Keratinocyte (primary cell): ENCODE results near the gene MCM3AP. TPM values are rescaled to one million over a fixed set of nuclear protein-coding genes. Genes with fewer than 3 reads are reported as not detected.

ENCODE experiments used
- DNase-seq: peaks from one replicate; pipeline ENCODE4 v3.0.0-alpha.2; 2011; ENCODE audit warnings: low read depth, missing footprints, low spot score
- FAIRE-seq: peaks from 2 replicates; lab custom pipeline; 2011; peaks lifted over from hg19 to GRCh38; lab: Jason Lieb, UNC
- H2AFZ ChIP-seq: 2 replicates; pipeline ENCODE4 v1.6.0; 2012; ENCODE audit warnings: low read length, control low read depth, inconsistent platforms; ENCODE audit not compliant: control insufficient read depth
- H3K27ac ChIP-seq: 2 replicates; pipeline ENCODE4 v1.5.1; 2011; ENCODE audit warnings: low read length; ENCODE audit not compliant: control insufficient read depth, insufficient read depth
- H3K27me3 ChIP-seq: 3 replicates; pipeline ENCODE4 v1.6.0; 2011; ENCODE audit warnings: low read length; ENCODE audit not compliant: control insufficient read depth, insufficient read depth; ENCODE audit errors: extremely low read depth
- H3K36me3 ChIP-seq, 2 experiments: 2 replicates in 1 of 2; 3 replicates in 1 of 2; pipeline ENCODE4 v1.5.1; 2011; ENCODE audit warnings: low read length in 2 of 2, mild to moderate bottlenecking in 1 of 2; ENCODE audit not compliant: control insufficient read depth in 2 of 2, insufficient read depth in 2 of 2; ENCODE audit errors: extremely low read depth in 1 of 2
- H3K4me1 ChIP-seq: 3 replicates; pipeline ENCODE4 v1.5.1; 2011; ENCODE audit warnings: low read length; ENCODE audit not compliant: control insufficient read depth, insufficient read depth; ENCODE audit errors: extremely low read depth
- H3K4me2 ChIP-seq: 3 replicates; pipeline ENCODE4 v1.6.0; 2011; ENCODE audit warnings: low read depth, low read length; ENCODE audit not compliant: control insufficient read depth, insufficient read depth; ENCODE audit errors: extremely low read depth
- H3K4me3 ChIP-seq, 3 experiments: fragments of 200-600 bp in 1 of 3; sonication (generic) in 1 of 3; 2 replicates in 2 of 3; 3 replicates in 1 of 3; pipeline ENCODE4 v1.5.1; 2011 to 2016; ENCODE audit warnings: low read length in 3 of 3, mild to moderate bottlenecking in 3 of 3, control low read depth in 2 of 3, inconsistent platforms in 1 of 3, low read depth in 1 of 3, mixed read lengths in 1 of 3, mixed run types in 1 of 3, moderate library complexity in 1 of 3; ENCODE audit not compliant: control insufficient read depth in 2 of 3, insufficient read depth in 2 of 3; ENCODE audit errors: extremely low read depth in 1 of 3
- H3K79me2 ChIP-seq: 2 replicates; pipeline ENCODE4 v1.6.0; 2012; ENCODE audit warnings: low read length; ENCODE audit not compliant: control insufficient read depth, insufficient read depth
- H3K9ac ChIP-seq: 3 replicates; pipeline ENCODE4 v1.6.0; 2011; ENCODE audit warnings: low read length; ENCODE audit not compliant: control insufficient read depth, insufficient read depth; ENCODE audit errors: extremely low read depth
- H3K9me1 ChIP-seq: 3 replicates; pipeline ENCODE4 v1.6.0; 2011; ENCODE audit warnings: low read length; ENCODE audit not compliant: control insufficient read depth, insufficient read depth; ENCODE audit errors: extremely low read depth
- H3K9me3 ChIP-seq: 2 replicates; pipeline ENCODE4 v1.5.1; 2012; ENCODE audit warnings: low read depth, low read length; ENCODE audit not compliant: control insufficient read depth
- H4K20me1 ChIP-seq: 3 replicates; pipeline ENCODE4 v1.6.0; 2011; ENCODE audit warnings: low read length; ENCODE audit not compliant: control insufficient read depth, insufficient read depth; ENCODE audit errors: extremely low read depth
- EZH2 ChIP-seq: IDR thresholded peaks from one replicate; pipeline ENCODE4 v1.6.1; 2012; ENCODE audit warnings: inconsistent platforms, mild to moderate bottlenecking, low read length, moderate library complexity
- dilution Hi-C: fragments of 300-500 bp; cut with MboI; formaldehyde crosslinking; loops from one replicate; pipeline ENCODE4 v1.7.0; 2020; ENCODE audit warnings: low sequenced_read_pairs; ENCODE audit not compliant: extremely low pct_ligation_motif_present
- polyA plus RNA-seq, 5 experiments: library from polyadenylated mRNA; depleted of rRNA in 3 of 5; stranded (reverse) in 3 of 5; stranded (forward) in 1 of 5; unstranded in 1 of 5; fragments of >200 nt; gene quantifications; 1 replicate in 1 of 5; 2 replicates in 3 of 5; 3 replicates in 1 of 5; pipeline versions ENCODE4 v1.2.1 to v1.2.3, GENCODE V29; 2011 to 2012; ENCODE audit warnings: missing spikeins in 2 of 5, low read depth in 1 of 5, low replicate concordance in 1 of 5
- TF ChIP-seq, protein P1 (sequence below), 3 experiments: IDR thresholded peaks in 1 of 3; conservative IDR thresholded peaks in 1 of 3; optimal IDR thresholded peaks in 1 of 3; 2 replicates in 2 of 3; 3 replicates in 1 of 3; pipeline versions ENCODE3 to v1.5.1; 2011; ENCODE audit warnings: low read length in 3 of 3, mild to moderate bottlenecking in 3 of 3, moderate library complexity in 2 of 3, control low read depth in 1 of 3, inconsistent platforms in 1 of 3; ENCODE audit not compliant: insufficient read depth in 2 of 3; ENCODE audit errors: extremely low read depth in 1 of 3

The MCM3AP gene
- polyA plus RNA-seq, 1 donor (not counting 4 experiments of a cell fraction or from before 2014, with no cell fraction given) = 34.3 TPM

DNA sequence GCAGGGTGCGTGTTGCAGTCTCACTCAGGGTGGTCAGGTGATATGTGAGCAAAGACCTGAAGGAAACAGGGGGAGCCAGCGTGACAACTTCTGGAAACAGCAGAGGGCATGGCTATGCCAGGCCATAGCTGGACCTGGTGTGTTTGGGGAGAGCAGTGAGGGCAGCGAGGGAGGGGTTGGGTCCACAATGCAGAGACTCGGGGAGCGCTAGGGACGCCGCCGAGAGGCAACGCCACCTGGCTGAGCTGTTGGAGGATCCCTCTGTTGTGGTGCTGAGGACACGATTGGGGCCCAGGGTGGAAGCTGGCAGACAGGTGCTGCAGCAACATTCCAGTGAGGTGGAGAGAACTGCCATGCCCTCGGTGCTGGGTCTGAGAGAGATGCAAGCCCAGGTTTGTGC, 30.2 kb downstream of the MCM3AP start:
- no peak overlapping the region for H3K9ac ChIP-seq
- no peak overlapping the region for H3K4me2 ChIP-seq
- no peak overlapping the region for H2AFZ ChIP-seq
- TF ChIP-seq, protein P1, sequence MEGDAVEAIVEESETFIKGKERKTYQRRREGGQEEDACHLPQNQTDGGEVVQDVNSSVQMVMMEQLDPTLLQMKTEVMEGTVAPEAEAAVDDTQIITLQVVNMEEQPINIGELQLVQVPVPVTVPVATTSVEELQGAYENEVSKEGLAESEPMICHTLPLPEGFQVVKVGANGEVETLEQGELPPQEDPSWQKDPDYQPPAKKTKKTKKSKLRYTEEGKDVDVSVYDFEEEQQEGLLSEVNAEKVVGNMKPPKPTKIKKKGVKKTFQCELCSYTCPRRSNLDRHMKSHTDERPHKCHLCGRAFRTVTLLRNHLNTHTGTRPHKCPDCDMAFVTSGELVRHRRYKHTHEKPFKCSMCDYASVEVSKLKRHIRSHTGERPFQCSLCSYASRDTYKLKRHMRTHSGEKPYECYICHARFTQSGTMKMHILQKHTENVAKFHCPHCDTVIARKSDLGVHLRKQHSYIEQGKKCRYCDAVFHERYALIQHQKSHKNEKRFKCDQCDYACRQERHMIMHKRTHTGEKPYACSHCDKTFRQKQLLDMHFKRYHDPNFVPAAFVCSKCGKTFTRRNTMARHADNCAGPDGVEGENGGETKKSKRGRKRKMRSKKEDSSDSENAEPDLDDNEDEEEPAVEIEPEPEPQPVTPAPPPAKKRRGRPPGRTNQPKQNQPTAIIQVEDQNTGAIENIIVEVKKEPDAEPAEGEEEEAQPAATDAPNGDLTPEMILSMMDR (optimal IDR thresholded peaks at IDR 0.05 in 1 of 3, IDR thresholded peaks at IDR 0.05 in 1 of 3, conservative IDR thresholded peaks at IDR 0.05 in 1 of 3; ENCODE audit: extremely low read depth in 1 of 3, insufficient read depth in 2 of 3, low read length in 3 of 3) = no peak
- no peak for TF ChIP-seq EZH2
- dilution Hi-C loops = no loop called here
- no peaks in the 10 kb centered on the region for H3K27me3 ChIP-seq
- no peak overlapping the region for H3K4me3 ChIP-seq
- FAIRE-seq (no peak), DNase-seq (no peak)
- peaks cover 44 to 47% of the 10 kb centered on the region in 2 experiments for H3K36me3 ChIP-seq
- H3K4me1 ChIP-seq = no peaks in the 10 kb centered on the region
- no peaks in the 10 kb centered on the region for H4K20me1 ChIP-seq
- no peaks in the 10 kb centered on the region for H3K9me1 ChIP-seq
- H3K79me2 ChIP-seq = no peaks in the 10 kb centered on the region
- no peak overlapping the region for H3K27ac ChIP-seq
- H3K9me3 ChIP-seq = no peaks in the 10 kb centered on the region

DNA sequence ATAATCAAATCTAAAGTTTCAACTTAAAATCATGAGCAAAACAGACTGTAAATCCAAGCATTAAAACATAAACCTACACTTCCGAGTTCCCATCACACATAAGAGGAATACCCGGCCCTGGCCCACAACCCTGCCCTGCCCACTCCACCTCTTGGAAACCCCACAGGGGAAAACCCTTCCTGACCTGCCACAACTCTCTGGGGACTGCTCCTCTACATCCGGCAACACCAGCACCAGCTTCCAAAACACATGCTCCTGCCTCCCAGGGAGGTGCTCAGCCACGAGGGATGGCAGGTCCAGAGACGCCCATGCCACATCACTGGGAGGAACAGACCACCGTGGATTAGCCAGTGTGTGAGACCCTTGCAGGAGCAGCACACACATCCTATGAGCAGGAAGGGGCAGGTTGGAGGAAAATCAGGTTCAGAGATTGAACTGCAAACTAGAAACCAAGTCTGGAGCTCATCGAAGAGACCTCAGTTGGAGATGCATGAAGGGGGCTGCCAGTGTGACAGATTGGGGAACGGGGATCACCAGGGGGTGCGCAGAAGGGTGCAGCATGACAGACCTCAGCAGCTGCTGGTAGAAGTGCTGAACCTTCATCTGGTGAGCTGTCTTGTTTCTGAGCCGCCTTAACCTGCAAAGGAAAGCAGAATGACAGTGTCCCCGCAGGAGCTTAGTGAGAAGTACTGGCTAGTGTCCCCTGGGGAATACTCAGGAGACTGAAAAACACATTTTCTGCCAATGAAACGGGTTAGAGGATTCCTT, 31.0 kb downstream of the MCM3AP start:
- peaks cover 44 to 55% of the 10 kb centered on the region in 2 experiments for H3K36me3 ChIP-seq
- no peak overlapping the region for H3K27ac ChIP-seq
- no peaks in the 10 kb centered on the region for H3K4me1 ChIP-seq
- no peak for TF ChIP-seq EZH2
- TF ChIP-seq, protein P1 (optimal IDR thresholded peaks at IDR 0.05 in 1 of 3, IDR thresholded peaks at IDR 0.05 in 1 of 3, conservative IDR thresholded peaks at IDR 0.05 in 1 of 3; ENCODE audit: extremely low read depth in 1 of 3, insufficient read depth in 2 of 3, low read length in 3 of 3) = no peak
- H3K9me1 ChIP-seq = no peaks in the 10 kb centered on the region
- DNase-seq (no peak), FAIRE-seq (no peak)
- no peak overlapping the region for H2AFZ ChIP-seq
- no peak overlapping the region for H3K9ac ChIP-seq
- H3K9me3 ChIP-seq = no peaks in the 10 kb centered on the region
- H3K79me2 ChIP-seq = no peaks in the 10 kb centered on the region
- H3K4me2 ChIP-seq = no peak overlapping the region
- H4K20me1 ChIP-seq = no peaks in the 10 kb centered on the region
- H3K4me3 ChIP-seq = no peak overlapping the region
- dilution Hi-C loops = no loop called here
- no peaks in the 10 kb centered on the region for H3K27me3 ChIP-seq
